Activated CD4-positive, alpha-beta T cell treated with anti-CD3 and anti-CD28 coated beads, Interleukin-2, Interleukin-4, amounts not matched to agents 100 ng/mL and 50 ng/mL, durations not matched to agents 16 hours and 8 hours (primary cell): ENCODE measurements around the gene FCGR2B.
A peak's percentile ranks its signal among the peaks of the same experiment; 100 is the strongest.
"Not testable (repeated sequence)": the region's sequence is repeated elsewhere in the genome, so short reads cannot be mapped to it uniquely, and the experiment has no call there.

Source experiments
- DNase-seq: peaks from one replicate; pipeline ENCODE4 v3.0.0-alpha.2; 2020; ENCODE audit warnings: low spot score

FCGR2B gene

GRCh38 chr1:161662684-161663339, at the start of gene FCGR2B:
Gene FCGR2B, plus strand, starts transcription at chr1:161663143. Its CDS starts 99 bp downstream, at chr1:161663242.
- DNase-seq: not testable (repeated sequence)

DNA sequence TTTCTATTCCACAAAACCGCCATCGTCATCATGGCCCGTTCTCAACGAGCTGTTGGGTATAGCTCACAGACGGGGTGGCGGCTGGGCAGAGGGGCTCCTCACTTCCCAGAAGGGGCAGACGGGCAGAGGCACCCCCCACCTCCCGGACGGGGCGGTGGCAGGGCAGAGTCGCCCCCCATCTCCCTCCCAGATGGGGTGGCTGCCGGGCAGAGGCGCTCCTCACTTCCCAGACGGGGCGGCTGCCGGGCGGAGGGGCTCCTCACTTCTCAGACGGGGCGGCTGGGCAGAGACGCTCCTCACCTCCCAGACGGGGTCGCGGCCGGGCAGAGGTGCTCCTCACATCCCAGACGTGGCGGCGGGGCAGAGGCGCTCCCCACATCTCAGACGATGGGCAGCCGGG, 46.5 kb upstream of the FCGR2B start:
- DNase-seq: not testable (repeated sequence)

DNA sequence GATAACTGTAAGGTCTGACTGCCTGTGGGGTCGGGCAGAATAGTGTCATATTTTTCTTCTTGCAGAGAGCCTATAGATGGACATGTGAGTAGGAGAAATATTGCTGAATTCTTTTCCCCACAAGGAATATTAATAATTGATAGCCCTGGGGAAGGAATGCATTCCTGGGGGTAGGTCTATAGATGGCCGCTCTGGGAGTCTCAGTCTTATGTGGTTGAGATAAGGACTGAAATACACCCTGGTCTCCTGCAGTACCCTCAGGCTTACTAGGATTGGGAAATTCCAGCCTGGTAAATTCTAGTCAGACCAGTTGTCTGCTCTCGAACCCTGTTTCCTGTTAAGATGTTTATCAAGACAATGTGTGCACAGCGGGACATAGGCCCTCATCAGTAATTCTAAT, 44.4 kb upstream of the FCGR2B start:
- DNase-seq: not testable (repeated sequence)

GRCh38 chr1:161620399-161620798, 42.5 kb upstream of the FCGR2B start:
- DNase-seq: not testable (repeated sequence)

DNA sequence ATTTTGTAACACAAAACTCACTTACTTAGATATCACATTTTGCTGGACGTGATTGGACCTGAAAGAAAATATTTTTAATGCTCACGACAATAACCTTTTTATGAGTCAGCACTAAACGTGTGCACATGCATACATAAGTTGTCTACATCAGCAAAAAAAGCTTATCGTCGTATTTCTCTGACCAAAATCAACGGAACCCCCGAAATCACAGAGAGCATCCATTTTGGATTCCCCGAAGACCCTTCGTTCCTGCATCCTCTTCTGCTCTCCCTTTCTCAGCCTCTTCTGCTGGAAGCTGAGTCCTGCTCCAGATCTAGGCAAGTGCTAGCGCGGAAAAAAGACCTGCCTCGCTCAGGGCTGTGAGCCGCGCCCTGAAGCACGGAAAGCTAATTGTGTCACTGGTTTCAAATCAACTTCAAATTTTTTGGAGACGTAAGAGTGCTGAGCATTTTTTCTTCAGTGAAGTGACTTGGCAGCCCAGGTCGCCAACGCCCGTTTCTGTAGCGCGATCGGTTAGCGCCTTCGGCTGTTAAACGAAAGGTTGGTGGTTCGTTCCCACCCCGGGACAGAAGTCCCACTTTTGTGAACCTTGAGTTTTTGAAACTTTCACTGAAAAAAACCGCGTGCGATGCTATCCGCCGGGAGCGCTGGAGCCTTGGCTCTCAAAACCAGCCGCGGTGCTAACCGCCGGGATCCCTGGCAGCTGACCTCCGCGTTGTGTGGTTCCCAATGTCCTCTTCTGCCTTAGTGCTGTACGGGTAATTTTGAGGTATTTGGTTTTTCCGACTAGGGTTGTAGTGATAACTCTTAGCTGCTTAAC, 41.6 kb upstream of the FCGR2B start:
- DNase-seq: peak; percentile 91

GRCh38 chr1:161622054-161622453, 40.9 kb upstream of the FCGR2B start:
- not testable (repeated sequence) for DNase-seq

GRCh38 chr1:161623401-161624051, 39.4 kb upstream of the FCGR2B start:
- peak; percentile 37 for DNase-seq

DNA sequence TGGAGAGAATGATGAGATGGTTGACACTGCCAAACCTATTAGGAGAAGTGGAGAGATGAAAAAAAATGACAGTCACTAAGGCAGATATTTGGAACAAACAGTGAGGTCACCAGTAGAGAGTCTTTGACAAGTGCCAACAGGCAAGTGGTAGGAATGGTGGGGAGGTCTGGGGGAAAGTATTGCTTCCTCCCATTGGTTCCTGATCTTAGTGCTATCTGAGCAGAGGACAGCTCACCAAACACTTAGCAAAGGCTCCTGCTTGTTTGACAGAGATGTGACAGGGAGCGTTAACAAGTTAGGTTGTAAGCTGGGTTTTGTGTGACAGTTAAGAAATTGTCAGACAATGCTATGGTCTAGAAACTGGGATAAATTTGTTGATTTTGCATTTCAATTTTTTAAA, 38.3 kb upstream of the FCGR2B start:
- not testable (repeated sequence) for DNase-seq

GRCh38 chr1:161626445-161627146, 36.3 kb upstream of the FCGR2B start:
- DNase-seq: not testable (repeated sequence)

- not testable (repeated sequence) for DNase-seq
Observed at GRCh38 chr1:161630128-161630742, 32.7 kb upstream of the FCGR2B start.

- DNase-seq: no peak
Observed at GRCh38 chr1:161631076-161631475, 31.9 kb upstream of the FCGR2B start, which contains the start of gene FCGR3B. Gene FCGR3B, minus strand, starts transcription at chr1:161631176. Its CDS starts 82 bp downstream, at chr1:161631094.

- DNase-seq: not testable (repeated sequence)
Observed at GRCh38 chr1:161634993-161635392, 27.9 kb upstream of the FCGR2B start.

DNA sequence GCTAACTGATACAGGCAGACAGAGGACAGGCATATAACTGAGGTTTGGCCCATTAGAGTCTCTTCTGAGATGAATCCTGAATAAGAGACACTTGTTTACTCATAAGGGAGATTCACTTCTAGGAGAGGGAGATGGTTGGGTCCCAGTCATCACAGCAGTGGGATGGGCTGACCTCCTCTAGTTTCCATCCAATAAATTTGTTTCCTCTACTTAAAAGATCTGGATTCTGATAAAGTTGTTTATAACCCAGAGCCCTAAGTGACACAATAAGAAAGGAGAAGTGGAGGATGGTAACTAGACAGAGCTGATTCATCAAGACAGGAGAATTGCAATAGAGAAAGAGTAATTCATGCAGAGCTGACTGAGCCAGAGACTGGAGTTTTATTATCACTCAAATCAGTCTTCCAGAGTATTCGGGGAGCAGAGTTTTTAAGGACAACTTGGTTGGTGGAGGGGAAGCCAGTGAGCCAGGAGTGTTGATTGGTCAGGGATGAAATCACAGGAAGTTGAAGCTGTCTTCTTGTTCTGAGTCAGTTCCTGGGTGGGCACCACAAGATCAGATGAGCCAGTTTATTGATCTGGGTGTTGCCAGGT, 26.7 kb upstream of the FCGR2B start:
- peak; percentile 28 for DNase-seq

GRCh38 chr1:161636976-161637375, 26.0 kb upstream of the FCGR2B start:
- not testable (repeated sequence) for DNase-seq

GRCh38 chr1:161638251-161638993, 24.5 kb upstream of the FCGR2B start:
- DNase-seq: not testable (repeated sequence)

DNA sequence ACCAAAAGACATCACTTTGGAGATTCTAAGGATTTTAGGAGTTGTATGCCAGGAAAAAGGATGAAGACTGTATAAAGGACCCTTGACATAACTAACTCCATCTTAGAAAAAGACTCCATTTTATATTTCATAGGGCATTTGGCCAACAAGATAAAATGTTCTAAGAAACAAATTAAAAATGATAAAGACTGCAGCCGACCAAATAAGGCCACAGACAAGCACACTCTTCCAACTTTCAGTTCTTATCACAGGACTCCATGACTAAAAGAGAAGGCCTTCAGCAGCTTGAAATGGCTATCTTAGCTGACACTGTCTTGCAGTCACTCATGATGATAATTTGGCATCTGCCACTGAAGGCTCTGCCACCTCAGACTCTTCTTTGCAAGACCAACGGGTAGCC, 23.7 kb upstream of the FCGR2B start:
- DNase-seq: not testable (repeated sequence)

DNA sequence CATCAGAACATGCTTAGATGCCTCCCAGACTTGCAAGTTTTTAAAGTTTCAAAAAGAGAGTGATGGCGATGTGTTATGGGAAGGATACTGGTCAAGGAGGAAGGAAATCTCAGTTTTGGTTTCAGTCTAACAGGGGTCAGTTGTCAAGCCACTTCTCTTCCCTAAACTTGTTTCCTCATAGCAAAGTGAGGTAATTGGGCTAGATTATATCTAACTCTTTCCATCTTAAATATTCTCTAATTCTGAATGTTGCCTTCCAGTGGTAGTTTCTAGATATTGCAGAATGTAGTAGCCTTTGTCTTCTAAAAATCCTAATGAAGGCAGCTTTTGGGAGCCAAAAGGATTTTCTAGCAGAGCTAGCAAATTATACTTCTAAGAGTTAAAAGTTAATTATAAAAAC, 20.2 kb upstream of the FCGR2B start:
- not testable (repeated sequence) for DNase-seq

GRCh38 chr1:161643481-161644208, 19.3 kb upstream of the FCGR2B start:
- DNase-seq: not testable (repeated sequence)

GRCh38 chr1:161644855-161645254, 18.1 kb upstream of the FCGR2B start:
- not testable (repeated sequence) for DNase-seq
